ENCODE measurements around the gene SORCS2. TPM values are rescaled to one million over a fixed set of nuclear protein-coding genes. Genes with fewer than 3 reads are reported as not detected.

SORCS2 gene
- total and polyA plus RNA-seq, 9 donors: 7.4 to 24.9 (median 13.0) TPM

GRCh38 chr4:7473081-7473480 lies 280.7 kb downstream of the SORCS2 start:
- DNase-seq: no peak
- Histone ChIP-seq H3K4me3 (ENCODE audit: low read length) (no peak overlapping the region), H3K9me3 (replicated peaks; ENCODE audit: control insufficient read depth, low read depth, low read length) (no peaks in the 10 kb centered on the region), H3K36me3 (ENCODE audit: control insufficient read depth, insufficient read depth, low read length) (no peaks in the 10 kb centered on the region), H3K4me1 (ENCODE audit: control insufficient read depth, insufficient read depth, low read length) (peaks cover 13% of the 10 kb centered on the region), H3K27me3 (ENCODE audit: control insufficient read depth, insufficient read depth, low read length) (peaks cover 8% of the 10 kb centered on the region), H3K27ac (ENCODE audit: low read length) (no peak overlapping the region)
- WGBS (ENCODE audit: insufficient coverage): 84% methylated on average over 8 of the region's 10 CpGs

DNA sequence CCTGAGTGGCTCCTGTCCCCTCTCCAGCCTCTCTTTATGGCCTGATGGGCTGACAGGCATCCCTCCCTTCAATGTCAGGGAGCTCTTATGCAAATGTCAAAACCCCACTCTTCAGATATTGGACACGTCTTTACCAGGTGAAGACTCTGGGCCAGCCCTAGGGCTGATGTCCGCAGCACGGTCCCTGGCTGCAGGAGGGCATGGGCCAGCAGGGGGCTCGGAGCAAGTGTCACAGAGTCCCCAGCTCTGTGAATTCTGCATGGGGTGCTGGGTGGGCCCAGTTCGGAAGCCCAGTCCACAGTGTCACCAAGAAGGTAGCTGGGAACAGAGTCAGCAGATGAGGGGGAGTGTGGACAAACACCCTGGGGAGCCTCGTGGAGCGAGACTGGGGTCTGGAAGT lies 282.0 kb downstream of the SORCS2 start:
- H3K27ac ChIP-seq (ENCODE audit: low read length): no peak overlapping the region
- H3K27me3 ChIP-seq (ENCODE audit: control insufficient read depth, insufficient read depth, low read length): peaks cover 8% of the 10 kb centered on the region
- H3K36me3 ChIP-seq (ENCODE audit: control insufficient read depth, insufficient read depth, low read length): no peaks in the 10 kb centered on the region
- no peaks in the 10 kb centered on the region for H3K9me3 ChIP-seq (replicated peaks; ENCODE audit: control insufficient read depth, low read depth, low read length)
- DNase-seq: no peak
- WGBS (ENCODE audit: insufficient coverage): 70% methylated on average over 7 of the region's 7 CpGs
- peaks cover 13% of the 10 kb centered on the region for H3K4me1 ChIP-seq (ENCODE audit: control insufficient read depth, insufficient read depth, low read length)
- H3K4me3 ChIP-seq (ENCODE audit: low read length): no peak overlapping the region

- WGBS (ENCODE audit: insufficient coverage): 87% methylated on average over 5 of the region's 5 CpGs
- H3K9me3 ChIP-seq (replicated peaks; ENCODE audit: control insufficient read depth, low read depth, low read length): no peaks in the 10 kb centered on the region
- no peaks in the 10 kb centered on the region for H3K36me3 ChIP-seq (ENCODE audit: control insufficient read depth, insufficient read depth, low read length)
- H3K27ac ChIP-seq (ENCODE audit: low read length): no peak overlapping the region
- DNase-seq: no peak
- peaks cover 13% of the 10 kb centered on the region for H3K4me1 ChIP-seq (ENCODE audit: control insufficient read depth, insufficient read depth, low read length)
- H3K27me3 ChIP-seq (ENCODE audit: control insufficient read depth, insufficient read depth, low read length): peaks cover 8% of the 10 kb centered on the region
- H3K4me3 ChIP-seq (ENCODE audit: low read length): no peak overlapping the region
Measured at GRCh38 chr4:7475207-7475606, 282.9 kb downstream of the SORCS2 start.

DNA sequence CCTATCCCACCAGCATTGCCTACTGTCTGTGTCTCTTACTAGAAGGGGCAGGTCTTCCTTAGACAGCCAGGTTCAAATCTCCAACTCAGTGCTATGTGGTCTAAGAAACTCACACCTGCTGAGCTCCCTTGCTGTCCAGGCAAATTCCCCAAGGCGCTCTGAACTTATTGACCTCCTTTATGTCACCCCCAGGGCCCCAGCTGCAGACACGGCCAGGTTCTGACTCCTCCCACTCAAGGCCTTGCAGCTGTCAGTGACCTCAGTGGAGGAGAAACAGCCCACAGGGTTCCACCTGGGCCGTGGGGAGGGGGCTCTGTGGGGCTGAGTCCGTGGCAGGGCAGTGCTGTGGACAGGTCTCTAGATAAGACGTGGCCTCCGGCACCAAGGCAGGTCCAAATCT lies 284.5 kb downstream of the SORCS2 start:
- Histone ChIP-seq H3K27me3 (ENCODE audit: control insufficient read depth, insufficient read depth, low read length) (peaks cover 10% of the 10 kb centered on the region), H3K36me3 (ENCODE audit: control insufficient read depth, insufficient read depth, low read length) (no peaks in the 10 kb centered on the region), H3K9me3 (replicated peaks; ENCODE audit: control insufficient read depth, low read depth, low read length) (no peaks in the 10 kb centered on the region), H3K27ac (ENCODE audit: low read length) (no peak overlapping the region), H3K4me1 (ENCODE audit: control insufficient read depth, insufficient read depth, low read length) (peaks cover 13% of the 10 kb centered on the region), H3K4me3 (ENCODE audit: low read length) (no peak overlapping the region)
- 70% methylated on average over 5 of the region's 6 CpGs for WGBS (ENCODE audit: insufficient coverage)
- no peak for DNase-seq

DNA sequence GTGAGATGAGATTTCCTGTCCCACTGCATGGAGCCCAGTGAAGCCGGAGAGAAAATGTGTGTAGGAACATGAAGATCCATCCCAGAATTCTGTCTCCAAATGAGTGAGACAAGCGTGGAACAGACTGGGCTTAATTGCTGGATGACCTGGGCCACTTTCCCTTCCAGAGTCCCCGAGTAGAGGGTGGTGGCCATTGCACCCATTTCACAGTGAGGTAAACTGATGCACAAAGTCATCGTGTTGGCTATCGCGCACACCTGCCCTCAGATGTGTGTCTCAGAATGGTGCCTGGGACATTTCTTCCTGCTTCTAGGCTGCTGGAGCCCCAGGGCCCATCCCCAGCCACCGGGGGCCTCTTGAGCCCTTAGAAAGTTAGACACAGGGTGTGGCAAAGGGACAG lies 285.4 kb downstream of the SORCS2 start:
- 88% methylated on average over 7 of the region's 7 CpGs for WGBS (ENCODE audit: insufficient coverage)
- H3K27ac ChIP-seq (ENCODE audit: low read length): no peak overlapping the region
- peaks cover 4% of the 10 kb centered on the region for H3K27me3 ChIP-seq (ENCODE audit: control insufficient read depth, insufficient read depth, low read length)
- H3K4me1 ChIP-seq (ENCODE audit: control insufficient read depth, insufficient read depth, low read length): peaks cover 5% of the 10 kb centered on the region
- no peak for DNase-seq
- H3K4me3 ChIP-seq (ENCODE audit: low read length): no peak overlapping the region
- no peaks in the 10 kb centered on the region for H3K36me3 ChIP-seq (ENCODE audit: control insufficient read depth, insufficient read depth, low read length)
- H3K9me3 ChIP-seq (replicated peaks; ENCODE audit: control insufficient read depth, low read depth, low read length): peaks cover under 1% of the 10 kb centered on the region

- Histone ChIP-seq H3K9me3 (replicated peaks; ENCODE audit: control insufficient read depth, low read depth, low read length) (peaks cover 2% of the 10 kb centered on the region), H3K36me3 (ENCODE audit: control insufficient read depth, insufficient read depth, low read length) (no peaks in the 10 kb centered on the region), H3K27ac (ENCODE audit: low read length) (no peak overlapping the region), H3K4me1 (ENCODE audit: control insufficient read depth, insufficient read depth, low read length) (peaks cover 4% of the 10 kb centered on the region), H3K4me3 (ENCODE audit: low read length) (no peak overlapping the region), H3K27me3 (ENCODE audit: control insufficient read depth, insufficient read depth, low read length) (peaks cover 6% of the 10 kb centered on the region)
- 71% methylated on average over 11 of the region's 11 CpGs for WGBS (ENCODE audit: insufficient coverage)
- no peak for DNase-seq
Measured at GRCh38 chr4:7478665-7479064, 286.3 kb downstream of the SORCS2 start.

DNA sequence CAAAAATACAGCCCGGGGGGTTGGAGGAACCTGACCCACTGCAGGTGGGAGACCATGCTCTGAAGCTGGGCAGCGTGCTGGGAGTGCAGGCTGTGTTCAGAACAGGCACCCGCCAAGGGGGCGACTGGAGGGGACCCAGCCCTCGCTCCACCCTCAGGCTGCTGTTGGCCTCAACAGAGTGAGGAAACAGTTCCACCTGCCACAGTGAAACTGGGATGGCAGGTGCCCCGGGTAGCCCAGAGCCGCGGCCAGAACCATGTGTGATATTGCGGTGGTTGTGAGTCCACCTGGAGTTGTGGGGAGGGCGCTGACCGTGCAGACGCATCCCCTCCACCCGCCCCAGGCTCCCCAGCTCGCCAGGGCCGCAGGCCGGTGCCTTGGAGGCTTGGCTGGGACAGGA lies 288.1 kb downstream of the SORCS2 start:
- no peak for DNase-seq
- H3K36me3 ChIP-seq (ENCODE audit: control insufficient read depth, insufficient read depth, low read length): no peaks in the 10 kb centered on the region
- peaks cover 2% of the 10 kb centered on the region for H3K9me3 ChIP-seq (replicated peaks; ENCODE audit: control insufficient read depth, low read depth, low read length)
- peaks cover 4% of the 10 kb centered on the region for H3K4me1 ChIP-seq (ENCODE audit: control insufficient read depth, insufficient read depth, low read length)
- H3K4me3 ChIP-seq (ENCODE audit: low read length): no peak overlapping the region
- peaks cover 6% of the 10 kb centered on the region for H3K27me3 ChIP-seq (ENCODE audit: control insufficient read depth, insufficient read depth, low read length)
- 86% methylated on average over 13 of the region's 16 CpGs for WGBS (ENCODE audit: insufficient coverage)
- no peak overlapping the region for H3K27ac ChIP-seq (ENCODE audit: low read length)

DNA sequence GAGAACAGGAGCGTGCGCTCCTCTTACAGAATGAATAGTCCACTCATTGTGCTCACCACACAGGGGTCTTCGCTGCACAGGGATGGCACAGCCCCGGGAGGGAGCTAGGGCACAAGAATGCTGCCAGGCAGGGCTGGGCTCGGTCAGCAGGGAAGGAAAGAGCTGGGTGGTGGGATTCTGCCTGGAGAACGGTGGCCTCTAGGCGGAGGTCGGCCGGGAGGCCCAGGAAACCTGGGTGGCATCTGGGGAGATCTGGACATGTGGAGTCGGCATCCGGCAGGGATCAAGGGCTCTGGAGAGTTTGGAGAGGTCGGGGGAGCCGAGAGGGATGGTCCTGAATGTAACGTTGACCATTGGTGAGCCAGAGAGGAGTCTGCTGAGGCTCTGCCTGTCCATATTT lies 288.9 kb downstream of the SORCS2 start:
- Histone ChIP-seq H3K4me1 (ENCODE audit: control insufficient read depth, insufficient read depth, low read length) (peaks cover 4% of the 10 kb centered on the region), H3K27ac (ENCODE audit: low read length) (no peak overlapping the region), H3K27me3 (ENCODE audit: control insufficient read depth, insufficient read depth, low read length) (peaks cover 8% of the 10 kb centered on the region), H3K4me3 (ENCODE audit: low read length) (no peak overlapping the region), H3K36me3 (ENCODE audit: control insufficient read depth, insufficient read depth, low read length) (no peaks in the 10 kb centered on the region), H3K9me3 (replicated peaks; ENCODE audit: control insufficient read depth, low read depth, low read length) (peaks cover 2% of the 10 kb centered on the region)
- no peak for DNase-seq
- 86% methylated on average over 13 of the region's 14 CpGs for WGBS (ENCODE audit: insufficient coverage)

GRCh38 chr4:7485096-7485495 lies 292.8 kb downstream of the SORCS2 start:
- H3K27me3 ChIP-seq (ENCODE audit: control insufficient read depth, insufficient read depth, low read length): peaks cover 18% of the 10 kb centered on the region
- WGBS (ENCODE audit: insufficient coverage): 63% methylated on average over 6 of the region's 7 CpGs
- H3K27ac ChIP-seq (ENCODE audit: low read length): no peak overlapping the region
- H3K9me3 ChIP-seq (replicated peaks; ENCODE audit: control insufficient read depth, low read depth, low read length): peaks cover 2% of the 10 kb centered on the region
- no peak overlapping the region for H3K4me3 ChIP-seq (ENCODE audit: low read length)
- no peaks in the 10 kb centered on the region for H3K36me3 ChIP-seq (ENCODE audit: control insufficient read depth, insufficient read depth, low read length)
- DNase-seq: no peak
- H3K4me1 ChIP-seq (ENCODE audit: control insufficient read depth, insufficient read depth, low read length): peaks cover 2% of the 10 kb centered on the region

GRCh38 chr4:7486101-7486500 lies 293.8 kb downstream of the SORCS2 start:
- Histone ChIP-seq H3K27ac (ENCODE audit: low read length) (no peak overlapping the region), H3K27me3 (ENCODE audit: control insufficient read depth, insufficient read depth, low read length) (peaks cover 18% of the 10 kb centered on the region), H3K36me3 (ENCODE audit: control insufficient read depth, insufficient read depth, low read length) (no peaks in the 10 kb centered on the region), H3K4me1 (ENCODE audit: control insufficient read depth, insufficient read depth, low read length) (peaks cover 2% of the 10 kb centered on the region), H3K4me3 (ENCODE audit: low read length) (no peak overlapping the region), H3K9me3 (replicated peaks; ENCODE audit: control insufficient read depth, low read depth, low read length) (peaks cover 2% of the 10 kb centered on the region)
- DNase-seq: no peak
- 83% methylated on average over 11 of the region's 11 CpGs for WGBS (ENCODE audit: insufficient coverage)

DNA sequence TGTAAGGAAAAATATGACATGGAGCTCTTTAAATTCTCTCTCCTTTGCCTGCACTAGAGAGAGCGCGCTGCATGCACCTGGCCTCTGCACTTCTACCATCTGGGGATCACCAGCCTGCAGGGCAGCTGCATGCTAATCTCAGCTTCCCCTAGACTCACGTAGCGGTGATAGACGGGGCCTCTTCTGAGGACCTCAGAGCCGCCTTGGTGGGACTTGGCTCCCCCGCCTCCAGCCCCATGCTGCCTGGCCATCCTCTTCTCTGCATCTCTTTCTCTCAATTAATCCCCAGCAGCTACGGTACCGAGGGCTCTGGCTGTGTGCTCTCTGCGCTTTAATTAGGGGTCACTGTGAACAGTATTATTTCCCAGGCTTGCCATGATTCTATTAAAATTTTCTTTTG lies 295.2 kb downstream of the SORCS2 start:
- Histone ChIP-seq H3K27ac (ENCODE audit: low read length) (no peak overlapping the region), H3K36me3 (ENCODE audit: control insufficient read depth, insufficient read depth, low read length) (no peaks in the 10 kb centered on the region), H3K9me3 (replicated peaks; ENCODE audit: control insufficient read depth, low read depth, low read length) (peaks cover 6% of the 10 kb centered on the region), H3K4me3 (ENCODE audit: low read length) (no peak overlapping the region), H3K4me1 (ENCODE audit: control insufficient read depth, insufficient read depth, low read length) (peaks cover 2% of the 10 kb centered on the region), H3K27me3 (ENCODE audit: control insufficient read depth, insufficient read depth, low read length) (peaks cover 16% of the 10 kb centered on the region)
- no peak for DNase-seq
- WGBS (ENCODE audit: insufficient coverage): 63% methylated on average over 10 of the region's 10 CpGs
